ENCODE results near the gene SRP68.

DNA sequence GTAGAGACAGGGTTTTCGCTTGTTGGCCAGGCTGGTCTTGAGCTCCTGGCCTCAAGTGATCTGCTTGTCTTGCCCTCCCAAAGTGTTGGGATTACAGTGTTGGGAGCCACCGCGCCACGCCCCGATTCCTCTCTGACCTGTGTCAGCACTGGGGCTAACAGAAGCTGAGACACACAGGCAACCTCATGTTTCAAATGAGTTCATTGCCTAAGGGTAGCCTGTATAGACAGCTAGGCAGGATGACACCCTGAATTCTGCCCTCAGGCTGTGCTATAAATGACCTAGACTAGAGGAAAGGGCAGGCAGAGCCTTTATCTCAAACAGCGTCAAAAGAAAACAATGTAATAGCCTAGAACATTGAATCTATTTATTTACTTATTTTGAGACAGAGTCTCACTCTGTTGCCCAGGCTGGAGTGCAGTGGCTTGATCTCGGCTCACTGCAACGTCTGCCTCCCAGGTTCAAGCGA, 74.0 kb downstream of the SRP68 start:
- no peak for TF ChIP-seq POLR2A (IDR thresholded peaks at IDR 0.05; ENCODE audit: low read length)
- TF ChIP-seq, protein P1, sequence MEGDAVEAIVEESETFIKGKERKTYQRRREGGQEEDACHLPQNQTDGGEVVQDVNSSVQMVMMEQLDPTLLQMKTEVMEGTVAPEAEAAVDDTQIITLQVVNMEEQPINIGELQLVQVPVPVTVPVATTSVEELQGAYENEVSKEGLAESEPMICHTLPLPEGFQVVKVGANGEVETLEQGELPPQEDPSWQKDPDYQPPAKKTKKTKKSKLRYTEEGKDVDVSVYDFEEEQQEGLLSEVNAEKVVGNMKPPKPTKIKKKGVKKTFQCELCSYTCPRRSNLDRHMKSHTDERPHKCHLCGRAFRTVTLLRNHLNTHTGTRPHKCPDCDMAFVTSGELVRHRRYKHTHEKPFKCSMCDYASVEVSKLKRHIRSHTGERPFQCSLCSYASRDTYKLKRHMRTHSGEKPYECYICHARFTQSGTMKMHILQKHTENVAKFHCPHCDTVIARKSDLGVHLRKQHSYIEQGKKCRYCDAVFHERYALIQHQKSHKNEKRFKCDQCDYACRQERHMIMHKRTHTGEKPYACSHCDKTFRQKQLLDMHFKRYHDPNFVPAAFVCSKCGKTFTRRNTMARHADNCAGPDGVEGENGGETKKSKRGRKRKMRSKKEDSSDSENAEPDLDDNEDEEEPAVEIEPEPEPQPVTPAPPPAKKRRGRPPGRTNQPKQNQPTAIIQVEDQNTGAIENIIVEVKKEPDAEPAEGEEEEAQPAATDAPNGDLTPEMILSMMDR (IDR thresholded peaks at IDR 0.05), result no peak
- TF ChIP-seq CHD2 (IDR thresholded peaks at IDR 0.05; ENCODE audit: low read length, partially characterized antibody), result no peak
- TF ChIP-seq EP300 (IDR thresholded peaks at IDR 0.05), result no peak
- TF ChIP-seq EHMT2 (IDR thresholded peaks at IDR 0.05; ENCODE audit: low read depth), result no peak
- no peak for TF ChIP-seq MAZ (IDR thresholded peaks at IDR 0.05; ENCODE audit: borderline replicate concordance, low read depth, low read length)
- no peak for TF ChIP-seq POLR2AphosphoS2 (conservative IDR thresholded peaks at IDR 0.05; ENCODE audit: low read length)
- no peak for TF ChIP-seq JUN (IDR thresholded peaks at IDR 0.05)
- TF ChIP-seq EHF (CRISPR knock-in tag; IDR thresholded peaks at IDR 0.05), result no peak
- no peak for TF ChIP-seq KDM1A (IDR thresholded peaks at IDR 0.05; ENCODE audit: low read depth)
- TF ChIP-seq HDAC2 (IDR thresholded peaks at IDR 0.05), result no peak

Measured in A549 (cell line).